Natural killer cell (primary cell): ENCODE measurements around the gene GYPC. TPM values are rescaled to one million over a fixed set of nuclear protein-coding genes. Genes with fewer than 3 reads are reported as not detected.
A peak's percentile ranks its signal among the peaks of the same experiment; 100 is the strongest.

Source experiments
- ATAC-seq, 3 donors: fragments of 150-1000 bp in 2 of 3; fragments of 200-7000 bp in 1 of 3; cut with Tn5 transposase; 1 replicate in 1 of 3; 2 replicates in 2 of 3; pipeline ENCODE4 v1.10.0; 2021; ENCODE audit warnings: mild to moderate bottlenecking in 2 of 3, moderate library complexity in 2 of 3
- DNase-seq, 2 donors: peaks; one replicate each; pipeline versions ENCODE4 v3.0.0 to v3.0.0-alpha.2; 2013 to 2021; ENCODE audit warnings: mixed read lengths in 1 of 2
- H3K27ac ChIP-seq: one replicate; pipeline ENCODE4 v1.5.1; 2013; ENCODE audit warnings: mild to moderate bottlenecking, low read length
- H3K27me3 ChIP-seq: one replicate; pipeline ENCODE4 v1.6.1; 2013; ENCODE audit warnings: low read length; ENCODE audit not compliant: control insufficient read depth, insufficient read depth
- H3K36me3 ChIP-seq: one replicate; pipeline ENCODE4 v1.6.1; 2013; ENCODE audit warnings: low read length; ENCODE audit not compliant: control insufficient read depth, insufficient read depth
- H3K4me1 ChIP-seq: one replicate; pipeline ENCODE4 v1.6.1; 2013; ENCODE audit warnings: low read length; ENCODE audit not compliant: control insufficient read depth, insufficient read depth
- H3K4me3 ChIP-seq: one replicate; pipeline ENCODE4 v1.5.1; 2013; ENCODE audit warnings: low read length
- H3K9me3 ChIP-seq: one replicate; pipeline ENCODE4 v1.6.1; 2013; ENCODE audit warnings: low read length; ENCODE audit not compliant: control insufficient read depth, insufficient read depth
- H3K27ac Mint-ChIP-seq, 2 donors: one replicate each; pipeline ENCODE4 v1.8.0; 2022; ENCODE audit warnings: mild to moderate bottlenecking in 2 of 2, mixed read lengths in 2 of 2, moderate library complexity in 1 of 2
- H3K27me3 Mint-ChIP-seq, 2 donors: one replicate each; pipeline ENCODE4 v1.8.0; 2022; ENCODE audit warnings: low read depth in 2 of 2, mixed read lengths in 2 of 2
- H3K36me3 Mint-ChIP-seq: one replicate; pipeline ENCODE4 v1.8.0; 2022; ENCODE audit warnings: mixed read lengths
- H3K4me1 Mint-ChIP-seq, 2 donors: one replicate each; pipeline ENCODE4 v1.8.0; 2022; ENCODE audit warnings: mixed read lengths in 2 of 2
- H3K4me3 Mint-ChIP-seq: one replicate; pipeline ENCODE4 v1.8.0; 2022; ENCODE audit warnings: mild to moderate bottlenecking, moderate library complexity, mixed read lengths
- H3K9me3 Mint-ChIP-seq, 2 donors: one replicate each; pipeline ENCODE4 v1.8.0; 2022; ENCODE audit warnings: mixed read lengths in 2 of 2
- CTCF ChIP-seq: fragments of 200-600 bp; IDR thresholded peaks from one replicate; pipeline ENCODE4 v1.8.0; 2022; ENCODE audit warnings: antibody characterized with exemption
- WGBS: methylation state at CpG from one replicate; pipeline ENCODE4 v1.1.7; 2013; ENCODE audit warnings: missing lambda C conversion rate; ENCODE audit not compliant: insufficient coverage; 5-methylcytosine and 5-hydroxymethylcytosine counted together
- intact Hi-C: fragments of 100-400 bp; cut with micrococcal nuclease; formaldehyde crosslinking; loops from one replicate; pipeline ENCODE4 v1.14.2; 2022
- total RNA-seq, 4 donors: library from RNA; stranded (reverse); fragments of 120-200 nt in 1 of 4; gene quantifications; one replicate each; pipeline versions ENCODE4 v1.2.3 to v1.2.4, GENCODE V29; 2013 to 2022

The GYPC gene
- total RNA-seq, 3 donors from 2014 or later (not counting 1 experiment from before 2014, with no cell fraction given), result 74.2 to 92.3 (median 78.7) TPM

GRCh38 chr2:126663184-126663963 lies 7.4 kb downstream of the GYPC start:
- peak overlapping the region; percentile 79 for H3K4me3 Mint-ChIP-seq
- ATAC-seq (no peak), DNase-seq (no peak)
- 83% methylated on average over 12 of the region's 13 CpGs for WGBS
- no peaks in the 10 kb centered on the region for H3K9me3 ChIP-seq
- no peak for TF ChIP-seq CTCF
- H3K27ac Mint-ChIP-seq, result peak overlapping the region; percentile 89 to 97
- peaks cover 7% of the 10 kb centered on the region for H3K36me3 Mint-ChIP-seq
- peaks cover 71% of the 10 kb centered on the region for H3K4me1 ChIP-seq
- H3K36me3 ChIP-seq, result peaks cover 6% of the 10 kb centered on the region
- peaks cover 95 to 97% of the 10 kb centered on the region in 2 donors for H3K4me1 Mint-ChIP-seq
- no peaks in the 10 kb centered on the region for H3K27me3 ChIP-seq
- no peak overlapping the region for H3K4me3 ChIP-seq
- H3K27ac ChIP-seq, result peak overlapping the region; percentile 59
- no peaks in the 10 kb centered on the region for H3K27me3 Mint-ChIP-seq
- intact Hi-C loops, result no loop called here
- H3K9me3 Mint-ChIP-seq, result no peaks in the 10 kb centered on the region

- H3K4me1 Mint-ChIP-seq, result peaks cover 90 to 97% of the 10 kb centered on the region in 2 donors
- H3K4me3 ChIP-seq, result no peak overlapping the region
- WGBS, result 14% methylated on average over 3 of the region's 3 CpGs
- no peak for TF ChIP-seq CTCF
- ATAC-seq, result peak; percentile 80 to 88 (median 83)
- peaks cover 67% of the 10 kb centered on the region for H3K4me1 ChIP-seq
- peaks cover 6% of the 10 kb centered on the region for H3K36me3 ChIP-seq
- peaks cover 7% of the 10 kb centered on the region for H3K36me3 Mint-ChIP-seq
- intact Hi-C loops, result no loop called here
- peak overlapping the region; percentile 89 to 97 for H3K27ac Mint-ChIP-seq
- no peaks in the 10 kb centered on the region for H3K27me3 Mint-ChIP-seq
- H3K4me3 Mint-ChIP-seq, result peak overlapping the region; percentile 79
- H3K9me3 ChIP-seq, result no peaks in the 10 kb centered on the region
- peak overlapping the region; percentile 59 for H3K27ac ChIP-seq
- H3K27me3 ChIP-seq, result no peaks in the 10 kb centered on the region
- DNase-seq, result peak in 1 of 2 donors; percentile 63
- H3K9me3 Mint-ChIP-seq, result no peaks in the 10 kb centered on the region
Observed at GRCh38 chr2:126664234-126664633, 8.3 kb downstream of the GYPC start.

GRCh38 chr2:126664639-126665038 lies 8.7 kb downstream of the GYPC start:
- peaks cover 86 to 94% of the 10 kb centered on the region in 2 donors for H3K4me1 Mint-ChIP-seq
- ATAC-seq, result peak in 2 of 3 donors; percentile 11 to 17
- H3K4me3 Mint-ChIP-seq, result peak overlapping the region; percentile 43
- peaks cover 6% of the 10 kb centered on the region for H3K36me3 ChIP-seq
- DNase-seq, result peak in 1 of 2 donors; percentile 22
- WGBS, result 63% methylated on average over 2 of the region's 2 CpGs
- intact Hi-C loops, result no loop called here
- no peak for TF ChIP-seq CTCF
- H3K27ac Mint-ChIP-seq, result peak overlapping the region; percentile 89 to 97
- H3K36me3 Mint-ChIP-seq, result peaks cover 7% of the 10 kb centered on the region
- H3K9me3 Mint-ChIP-seq, result no peaks in the 10 kb centered on the region
- no peaks in the 10 kb centered on the region for H3K27me3 ChIP-seq
- H3K4me3 ChIP-seq, result no peak overlapping the region
- H3K27me3 Mint-ChIP-seq, result no peaks in the 10 kb centered on the region
- H3K27ac ChIP-seq, result peak overlapping the region; percentile 59
- H3K4me1 ChIP-seq, result peaks cover 63% of the 10 kb centered on the region
- H3K9me3 ChIP-seq, result no peaks in the 10 kb centered on the region
